ENCODE results near the gene AKAP8. TPM values are rescaled to one million over a fixed set of nuclear protein-coding genes. Genes with fewer than 3 reads are reported as not detected.

AKAP8 gene
- polyA plus RNA-seq, 1 donor from 2014 or later: 22.7 TPM

DNA sequence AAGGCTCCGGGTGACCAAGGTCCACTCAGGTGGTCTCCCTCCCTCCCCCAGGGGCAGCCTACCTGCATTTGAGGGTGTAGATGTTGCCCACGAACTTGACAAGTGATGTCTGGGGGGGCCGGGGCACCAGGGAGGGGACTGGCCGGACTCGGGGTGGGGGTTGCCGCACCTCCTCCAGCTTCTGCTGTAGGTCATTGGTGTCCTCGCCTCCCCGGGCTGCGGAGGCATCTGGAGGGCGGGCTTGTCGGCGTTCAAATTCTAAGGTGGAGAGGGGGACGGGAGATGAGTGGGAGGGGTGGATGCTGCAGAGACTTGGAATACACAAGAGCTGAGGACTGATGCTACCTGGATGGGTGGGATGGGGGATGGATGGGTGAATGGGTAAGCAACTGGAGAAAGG, 44.5 kb upstream of the AKAP8 start:
- Histone ChIP-seq H4K20me1 (ENCODE audit: insufficient read depth) (no peaks in the 10 kb centered on the region), H3K27me3 (ENCODE audit: insufficient read depth, low read depth, low read length) (no peaks in the 10 kb centered on the region), H3K4me3 (ENCODE audit: low read length) (no peak overlapping the region), H3K4me2 (ENCODE audit: low read length) (no peak overlapping the region), H3K9me2 (ENCODE audit: insufficient read depth, low read length) (no peaks in the 10 kb centered on the region), H3F3A (ENCODE audit: insufficient read depth, low read length, poor library complexity, severe bottlenecking) (no peaks in the 10 kb centered on the region), H3K27ac (ENCODE audit: low read length) (no peak overlapping the region), H3K79me2 (replicated peaks; ENCODE audit: insufficient read depth, low read length) (no peaks in the 10 kb centered on the region), H3K36me3 (ENCODE audit: insufficient read depth, low read length) (peaks cover 20% of the 10 kb centered on the region), H3K9ac (ENCODE audit: low read length) (no peak overlapping the region), H2AFZ (ENCODE audit: low read depth, low read length) (no peak overlapping the region), H3K9me3 (ENCODE audit: low read length) (no peaks in the 10 kb centered on the region)
- TF ChIP-seq TAF1 (IDR thresholded peaks at IDR 0.05; ENCODE audit: low read depth): no peak
- no peak for TF ChIP-seq MXI1 (conservative IDR thresholded peaks at IDR 0.05; ENCODE audit: poor library complexity, severe bottlenecking)
- TF ChIP-seq SMC3 (conservative IDR thresholded peaks at IDR 0.05; ENCODE audit: poor library complexity): no peak
- TF ChIP-seq EP300 (conservative IDR thresholded peaks at IDR 0.05; ENCODE audit: poor library complexity, severe bottlenecking): no peak
- no peak for TF ChIP-seq RAD21 (conservative IDR thresholded peaks at IDR 0.05)
- TF ChIP-seq POLR2AphosphoS5 (IDR thresholded peaks at IDR 0.05): no peak
- TF ChIP-seq EZH2 (IDR thresholded peaks at IDR 0.05; ENCODE audit: borderline replicate concordance, insufficient read depth, low read length, poor library complexity, severe bottlenecking): no peak

DNA sequence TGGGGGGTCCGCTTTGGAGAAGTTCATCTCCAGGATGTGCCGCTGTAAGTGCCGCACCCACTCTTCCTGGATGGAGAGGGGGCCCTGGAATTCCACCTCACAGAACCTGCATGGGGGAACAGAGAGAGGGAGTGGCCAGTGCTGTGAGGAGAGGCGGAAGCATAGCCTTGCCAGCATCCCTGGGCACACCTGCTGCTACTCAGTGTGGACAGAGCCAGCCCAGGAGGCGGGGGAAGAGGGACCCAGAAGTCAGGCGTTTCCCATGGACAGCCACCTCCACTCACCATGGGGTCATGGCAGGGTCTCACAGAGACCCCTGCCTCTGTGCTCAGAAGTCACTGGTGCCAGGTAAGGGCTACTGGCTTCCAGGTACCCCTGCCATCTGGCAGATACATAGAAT, 43.5 kb upstream of the AKAP8 start:
- H3K27ac ChIP-seq (ENCODE audit: low read length): no peak overlapping the region
- H3K9ac ChIP-seq (ENCODE audit: low read length): no peak overlapping the region
- TF ChIP-seq TAF1 (IDR thresholded peaks at IDR 0.05; ENCODE audit: low read depth) (no peak), EZH2 (IDR thresholded peaks at IDR 0.05; ENCODE audit: borderline replicate concordance, insufficient read depth, low read length, poor library complexity, severe bottlenecking) (no peak), SMC3 (conservative IDR thresholded peaks at IDR 0.05; ENCODE audit: poor library complexity) (no peak), RAD21 (conservative IDR thresholded peaks at IDR 0.05) (no peak), POLR2AphosphoS5 (IDR thresholded peaks at IDR 0.05) (no peak), MXI1 (conservative IDR thresholded peaks at IDR 0.05; ENCODE audit: poor library complexity, severe bottlenecking) (no peak), EP300 (conservative IDR thresholded peaks at IDR 0.05; ENCODE audit: poor library complexity, severe bottlenecking) (no peak)
- TF ChIP-seq, protein P1, sequence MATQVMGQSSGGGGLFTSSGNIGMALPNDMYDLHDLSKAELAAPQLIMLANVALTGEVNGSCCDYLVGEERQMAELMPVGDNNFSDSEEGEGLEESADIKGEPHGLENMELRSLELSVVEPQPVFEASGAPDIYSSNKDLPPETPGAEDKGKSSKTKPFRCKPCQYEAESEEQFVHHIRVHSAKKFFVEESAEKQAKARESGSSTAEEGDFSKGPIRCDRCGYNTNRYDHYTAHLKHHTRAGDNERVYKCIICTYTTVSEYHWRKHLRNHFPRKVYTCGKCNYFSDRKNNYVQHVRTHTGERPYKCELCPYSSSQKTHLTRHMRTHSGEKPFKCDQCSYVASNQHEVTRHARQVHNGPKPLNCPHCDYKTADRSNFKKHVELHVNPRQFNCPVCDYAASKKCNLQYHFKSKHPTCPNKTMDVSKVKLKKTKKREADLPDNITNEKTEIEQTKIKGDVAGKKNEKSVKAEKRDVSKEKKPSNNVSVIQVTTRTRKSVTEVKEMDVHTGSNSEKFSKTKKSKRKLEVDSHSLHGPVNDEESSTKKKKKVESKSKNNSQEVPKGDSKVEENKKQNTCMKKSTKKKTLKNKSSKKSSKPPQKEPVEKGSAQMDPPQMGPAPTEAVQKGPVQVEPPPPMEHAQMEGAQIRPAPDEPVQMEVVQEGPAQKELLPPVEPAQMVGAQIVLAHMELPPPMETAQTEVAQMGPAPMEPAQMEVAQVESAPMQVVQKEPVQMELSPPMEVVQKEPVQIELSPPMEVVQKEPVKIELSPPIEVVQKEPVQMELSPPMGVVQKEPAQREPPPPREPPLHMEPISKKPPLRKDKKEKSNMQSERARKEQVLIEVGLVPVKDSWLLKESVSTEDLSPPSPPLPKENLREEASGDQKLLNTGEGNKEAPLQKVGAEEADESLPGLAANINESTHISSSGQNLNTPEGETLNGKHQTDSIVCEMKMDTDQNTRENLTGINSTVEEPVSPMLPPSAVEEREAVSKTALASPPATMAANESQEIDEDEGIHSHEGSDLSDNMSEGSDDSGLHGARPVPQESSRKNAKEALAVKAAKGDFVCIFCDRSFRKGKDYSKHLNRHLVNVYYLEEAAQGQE (IDR thresholded peaks at IDR 0.05; ENCODE audit: borderline replicate concordance): no peak
- TF ChIP-seq, protein P2, sequence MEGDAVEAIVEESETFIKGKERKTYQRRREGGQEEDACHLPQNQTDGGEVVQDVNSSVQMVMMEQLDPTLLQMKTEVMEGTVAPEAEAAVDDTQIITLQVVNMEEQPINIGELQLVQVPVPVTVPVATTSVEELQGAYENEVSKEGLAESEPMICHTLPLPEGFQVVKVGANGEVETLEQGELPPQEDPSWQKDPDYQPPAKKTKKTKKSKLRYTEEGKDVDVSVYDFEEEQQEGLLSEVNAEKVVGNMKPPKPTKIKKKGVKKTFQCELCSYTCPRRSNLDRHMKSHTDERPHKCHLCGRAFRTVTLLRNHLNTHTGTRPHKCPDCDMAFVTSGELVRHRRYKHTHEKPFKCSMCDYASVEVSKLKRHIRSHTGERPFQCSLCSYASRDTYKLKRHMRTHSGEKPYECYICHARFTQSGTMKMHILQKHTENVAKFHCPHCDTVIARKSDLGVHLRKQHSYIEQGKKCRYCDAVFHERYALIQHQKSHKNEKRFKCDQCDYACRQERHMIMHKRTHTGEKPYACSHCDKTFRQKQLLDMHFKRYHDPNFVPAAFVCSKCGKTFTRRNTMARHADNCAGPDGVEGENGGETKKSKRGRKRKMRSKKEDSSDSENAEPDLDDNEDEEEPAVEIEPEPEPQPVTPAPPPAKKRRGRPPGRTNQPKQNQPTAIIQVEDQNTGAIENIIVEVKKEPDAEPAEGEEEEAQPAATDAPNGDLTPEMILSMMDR (IDR thresholded peaks at IDR 0.05; ENCODE audit: poor library complexity, severe bottlenecking): no peak
- H3K4me2 ChIP-seq (ENCODE audit: low read length): no peak overlapping the region
- no peak overlapping the region for H2AFZ ChIP-seq (ENCODE audit: low read depth, low read length)
- H3K79me2 ChIP-seq (replicated peaks; ENCODE audit: insufficient read depth, low read length): peaks cover 5% of the 10 kb centered on the region
- H3K9me3 ChIP-seq (ENCODE audit: low read length): no peaks in the 10 kb centered on the region
- H4K20me1 ChIP-seq (ENCODE audit: insufficient read depth): no peaks in the 10 kb centered on the region
- no peaks in the 10 kb centered on the region for H3K9me2 ChIP-seq (ENCODE audit: insufficient read depth, low read length)
- peaks cover 20% of the 10 kb centered on the region for H3K36me3 ChIP-seq (ENCODE audit: insufficient read depth, low read length)
- H3K4me3 ChIP-seq (ENCODE audit: low read length): no peak overlapping the region
- H3K27me3 ChIP-seq (ENCODE audit: insufficient read depth, low read depth, low read length): no peaks in the 10 kb centered on the region
- no peaks in the 10 kb centered on the region for H3F3A ChIP-seq (ENCODE audit: insufficient read depth, low read length, poor library complexity, severe bottlenecking)

Measured in neural cell (in vitro differentiated cells).